GM12878 (cell line): ENCODE results near the gene TBC1D30. TPM values are rescaled to one million over a fixed set of nuclear protein-coding genes. Genes with fewer than 3 reads are reported as not detected.

ENCODE experiments used
- ATAC-seq: fragments of 200-7000 bp; cut with Tn5 transposase; 3 replicates; pipeline ENCODE4 v1.9.1; 2020; ENCODE audit warnings: mild to moderate bottlenecking, moderate library complexity
- BruUV-seq: library from RNA; stranded (reverse); fragments of 400-500 nt; replicated peaks from 2 replicates; lab custom pipeline; 2021; lab: Mats Ljungman, UMichigan
- CTCF ChIA-PET: fragments of 300-600 bp; sonication (Branson Sonifier 250); formaldehyde crosslinking; extraction: SDS; loops from one replicate; lab custom pipeline; 2021; ENCODE audit warnings: inconsistent platforms; lab: Yijun Ruan, JAX
- POLR2A ChIA-PET: fragments of 350-600 bp; formaldehyde crosslinking; extraction: SDS; loops from one replicate; lab custom pipeline; 2021; ENCODE audit warnings: inconsistent platforms; lab: Charles Lee
- RAD21 ChIA-PET: fragments of 300-600 bp; sonication (Branson Sonifier 250); formaldehyde crosslinking; loops from one replicate; lab custom pipeline; 2023; ENCODE audit warnings: antibody characterized with exemption; ENCODE audit not compliant: unreplicated experiment; lab: Charles Lee
- SMC1A ChIA-PET: fragments of 300-600 bp; sonication (Branson Sonifier 250); formaldehyde crosslinking; loops from one replicate; lab custom pipeline; 2023; ENCODE audit not compliant: unreplicated experiment, uncharacterized antibody; lab: Charles Lee
- DNase-seq: peaks from one replicate; pipeline ENCODE4 v3.0.0-alpha.2; 2011; ENCODE audit warnings: low read depth, low spot score
- FAIRE-seq: peaks from 3 replicates; lab custom pipeline; 2011; peaks lifted over from hg19 to GRCh38; lab: Jason Lieb, UNC
- H2AFZ ChIP-seq: 2 replicates; pipeline ENCODE4 v1.6.0; 2011; ENCODE audit warnings: low read depth, low read length, control low read depth; ENCODE audit not compliant: control insufficient read depth
- H3K27ac ChIP-seq: 2 replicates; pipeline ENCODE4 v1.5.1; 2011; ENCODE audit warnings: control low read depth; ENCODE audit not compliant: control insufficient read depth, insufficient read depth
- H3K27me3 ChIP-seq, 2 experiments: replicated peaks in 1 of 2; 2 replicates each; pipeline versions ENCODE4 v1.6.0 to v1.6.1; 2011; ENCODE audit warnings: low read length in 1 of 2; ENCODE audit not compliant: control insufficient read depth in 2 of 2, insufficient read depth in 2 of 2
- H3K36me3 ChIP-seq, 2 experiments: 2 replicates each; pipeline ENCODE4 v1.5.1; 2011; ENCODE audit warnings: low read length in 1 of 2; ENCODE audit not compliant: control insufficient read depth in 2 of 2, insufficient read depth in 2 of 2
- H3K4me1 ChIP-seq: 2 replicates; pipeline ENCODE4 v1.6.1; 2011; ENCODE audit warnings: mild to moderate bottlenecking, low read length, moderate library complexity, mixed read lengths; ENCODE audit not compliant: control insufficient read depth, insufficient read depth
- H3K4me2 ChIP-seq: 2 replicates; pipeline ENCODE4 v1.6.0; 2011; ENCODE audit warnings: control low read depth; ENCODE audit not compliant: control insufficient read depth, insufficient read depth
- H3K4me3 ChIP-seq: fragments of 200-600 bp; sonication (generic); 2 replicates; pipeline ENCODE4 v1.5.1; 2016
- H3K79me2 ChIP-seq: 2 replicates; pipeline ENCODE4 v1.6.0; 2011; ENCODE audit warnings: low read length; ENCODE audit not compliant: control insufficient read depth, insufficient read depth
- H3K9ac ChIP-seq: 2 replicates; pipeline ENCODE4 v1.8.0; 2011; ENCODE audit warnings: low read length, control low read depth, mixed read lengths; ENCODE audit not compliant: control insufficient read depth, insufficient read depth
- H3K9me3 ChIP-seq: replicated peaks from 3 replicates; pipeline ENCODE4 v1.5.1; 2011; ENCODE audit warnings: mild to moderate bottlenecking, low read length; ENCODE audit not compliant: control insufficient read depth, insufficient read depth
- H4K20me1 ChIP-seq: 2 replicates; pipeline ENCODE4 v1.6.0; 2011; ENCODE audit not compliant: control insufficient read depth, insufficient read depth
- CHD1 ChIP-seq: IDR thresholded peaks from 2 replicates; pipeline ENCODE4 v1.6.1; 2012; ENCODE audit warnings: low read depth, low read length, improper control_type of control experiment
- GABPA ChIP-seq: IDR thresholded peaks from 2 replicates; pipeline ENCODE4 v1.6.1; 2014; ENCODE audit warnings: antibody characterized with exemption, low read depth, mild to moderate bottlenecking, inconsistent platforms
- POLR2AphosphoS2 ChIP-seq: IDR thresholded peaks from 2 replicates; pipeline ENCODE4 v1.6.1; 2011; ENCODE audit warnings: low read depth, mild to moderate bottlenecking, low read length, improper control_type of control experiment, moderate library complexity
- SMAD1 ChIP-seq: fragments of 450-650 bp; IDR thresholded peaks from 2 replicates; pipeline ENCODE4 v1.6.1; 2018; ENCODE audit warnings: mild to moderate bottlenecking, low read depth; ENCODE audit not compliant: partially characterized antibody
- WGBS: methylation state at CpG from one replicate; pipeline ENCODE4 v1.1.6; 2016; ENCODE audit warnings: low lambda C conversion rate; ENCODE audit not compliant: insufficient replicate concordance, insufficient coverage; ENCODE audit errors: missing lambda C conversion rate; 5-methylcytosine and 5-hydroxymethylcytosine counted together
- in situ Hi-C: fragments of 300-500 bp; cut with MboI; formaldehyde crosslinking; loops from 9 replicates; pipeline ENCODE4 v1.14.3; 2018; ENCODE audit warnings: mixed read lengths
- intact Hi-C: fragments of 100-400 bp; cut with micrococcal nuclease; formaldehyde crosslinking; loops from one replicate; pipeline ENCODE4 v1.14.2; 2022; ENCODE audit not compliant: unreplicated experiment
- polyA plus RNA-seq, 11 experiments: library from polyadenylated mRNA; depleted of rRNA in 4 of 11; unstranded in 6 of 11; stranded (reverse) in 5 of 11; fragments of >200 nt; fragmentation: Nextera tagmentation in 4 of 11; fragmentation: Illumina TruSeq in 1 of 11; extraction: Ambion mirVana in 4 of 11; extraction: Trizol in 1 of 11; gene quantifications; 1 replicate in 1 of 11; 2 replicates in 10 of 11; pipeline versions ENCODE4 v1.2.1 to v1.2.3, GENCODE V29; 2011 to 2016; ENCODE audit warnings: inconsistent platforms in 2 of 11, missing spikeins in 2 of 11, low read depth in 1 of 11
- total RNA-seq, 4 experiments: library from RNA; depleted of rRNA in 3 of 4; stranded (reverse); fragments of >200 nt in 3 of 4; fragmentation: Illumina TruSeq in 1 of 4; extraction: Trizol in 1 of 4; gene quantifications; 2 replicates each; pipeline versions ENCODE4 v1.2.1 to v1.2.3, GENCODE V29; 2013 to 2021
- TF ChIP-seq, protein P1 (sequence below): fragments of 450-650 bp; IDR thresholded peaks from 2 replicates; pipeline ENCODE4 v1.6.1; 2018; ENCODE audit warnings: borderline replicate concordance, mild to moderate bottlenecking; ENCODE audit not compliant: partially characterized antibody

Gene TBC1D30
- total and polyA plus RNA-seq, 10 of the 15 experiments (the other 5 are each of a cell fraction or from before 2014, with no cell fraction given) = 1.2 to 23.3 (median 11.1) TPM

DNA sequence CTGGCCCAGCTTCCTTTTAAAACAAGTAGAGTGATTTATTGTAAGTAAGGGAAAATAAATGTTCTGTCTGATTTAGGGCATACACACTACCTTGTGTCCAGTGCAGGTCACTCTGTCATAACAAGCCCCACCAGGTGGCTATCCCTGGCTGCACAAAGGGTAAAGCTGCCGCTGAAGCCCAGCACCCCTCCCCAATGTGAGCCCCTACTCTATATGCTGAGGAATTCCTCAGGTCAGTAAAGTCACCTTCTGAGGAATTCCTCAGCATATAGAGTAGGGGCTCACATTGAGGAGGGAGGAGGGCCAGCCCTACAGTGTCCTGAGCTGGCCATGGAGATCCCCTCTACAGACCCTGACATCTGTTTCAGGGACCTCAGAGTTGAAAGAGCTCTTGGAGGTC is 67.2 kb downstream of the TBC1D30 start:
- Histone ChIP-seq H3K9me3 (no peaks in the 10 kb centered on the region), H3K27me3 (no peaks in the 10 kb centered on the region), H3K4me3 (no peak overlapping the region), H2AFZ (no peak overlapping the region), H3K9ac (no peak overlapping the region), H3K36me3 (no peaks in the 10 kb centered on the region), H4K20me1 (no peaks in the 10 kb centered on the region), H3K79me2 (no peaks in the 10 kb centered on the region; the same call in none of the 2 replicates), H3K4me2 (no peak overlapping the region), H3K4me1 (peaks cover 26% of the 10 kb centered on the region), H3K27ac (no peak overlapping the region)
- CTCF ChIA-PET = interaction anchor here (0.5 to 14.2 kb wide), 38 partner anchors 9 to 1067 kb away, joined by 3 to 192 read pairs (median 5); partner anchors contain the start of gene LEMD3
- SMC1A ChIA-PET = interaction anchor here (0.7 to 8.0 kb wide), 21 partner anchors 8 to 390 kb away, joined by 3 to 110 read pairs (median 5); partner anchors contain the start of gene WIF1
- WGBS = 30% methylated on average over 1 of the region's 1 CpG
- ATAC-seq = no peak; the same call in 2 of the 3 replicates
- no peak for FAIRE-seq
- POLR2A ChIA-PET = interaction anchor here (1.0 to 1.2 kb wide), 2 partner anchors 9 to 341 kb away, joined by 3 read pairs; no protein-coding TSS in a partner anchor
- no TSS peak for BruUV-seq
- intact Hi-C loops = loop anchor here (1.0 to 5.0 kb wide), 6 partner anchors 86 to 391 kb away; no protein-coding TSS in a partner anchor
- in situ Hi-C loops = loop anchor here (5.0 to 10.0 kb wide), 4 partner anchors 89 to 1213 kb away; no protein-coding TSS in a partner anchor
- RAD21 ChIA-PET = interaction anchor here (0.6 to 6.3 kb wide), 22 partner anchors 8 to 711 kb away, joined by 3 to 96 read pairs (median 6); no protein-coding TSS in a partner anchor
- TF ChIP-seq SMAD1 (no peak), POLR2AphosphoS2 (no peak), CHD1 (no peak), GABPA (no peak)
- TF ChIP-seq, protein P1, sequence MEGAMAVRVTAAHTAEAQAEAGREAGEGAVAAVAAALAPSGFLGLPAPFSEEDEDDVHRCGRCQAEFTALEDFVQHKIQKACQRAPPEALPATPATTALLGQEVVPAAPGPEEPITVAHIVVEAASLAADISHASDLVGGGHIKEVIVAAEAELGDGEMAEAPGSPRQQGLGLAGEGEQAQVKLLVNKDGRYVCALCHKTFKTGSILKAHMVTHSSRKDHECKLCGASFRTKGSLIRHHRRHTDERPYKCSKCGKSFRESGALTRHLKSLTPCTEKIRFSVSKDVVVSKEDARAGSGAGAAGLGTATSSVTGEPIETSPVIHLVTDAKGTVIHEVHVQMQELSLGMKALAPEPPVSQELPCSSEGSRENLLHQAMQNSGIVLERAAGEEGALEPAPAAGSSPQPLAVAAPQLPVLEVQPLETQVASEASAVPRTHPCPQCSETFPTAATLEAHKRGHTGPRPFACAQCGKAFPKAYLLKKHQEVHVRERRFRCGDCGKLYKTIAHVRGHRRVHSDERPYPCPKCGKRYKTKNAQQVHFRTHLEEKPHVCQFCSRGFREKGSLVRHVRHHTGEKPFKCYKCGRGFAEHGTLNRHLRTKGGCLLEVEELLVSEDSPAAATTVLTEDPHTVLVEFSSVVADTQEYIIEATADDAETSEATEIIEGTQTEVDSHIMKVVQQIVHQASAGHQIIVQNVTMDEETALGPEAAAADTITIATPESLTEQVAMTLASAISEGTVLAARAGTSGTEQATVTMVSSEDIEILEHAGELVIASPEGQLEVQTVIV = no peak
- DNase-seq = no peak
